H1 (cell line): ENCODE results near the gene PYGB. TPM values are rescaled to one million over a fixed set of nuclear protein-coding genes. Genes with fewer than 3 reads are reported as not detected.

Source experiments
- GTF2F1 ChIP-seq: IDR thresholded peaks from 2 replicates; pipeline ENCODE4 v1.6.1; 2012; ENCODE audit warnings: low read depth, low read length, improper control_type of control experiment, borderline replicate concordance
- SAP30 ChIP-seq: fragments of 300-600 bp; sonication (generic); IDR thresholded peaks from 2 replicates; pipeline ENCODE4 v1.7.1; 2012; ENCODE audit warnings: low read length, moderate library complexity, mild to moderate bottlenecking, inconsistent platforms; ENCODE audit not compliant: insufficient read depth, insufficient replicate concordance
- SUZ12 ChIP-seq: fragments of 200-600 bp; sonication (generic); IDR thresholded peaks from 2 replicates; pipeline ENCODE4 v1.6.1; 2012; ENCODE audit warnings: mild to moderate bottlenecking, inconsistent platforms, low read length, moderate library complexity, mixed read lengths
- TEAD4 ChIP-seq: IDR thresholded peaks from 2 replicates; pipeline ENCODE4 v1.6.1; 2012; ENCODE audit warnings: low read depth, low read length, inconsistent platforms, mixed read lengths
- polyA plus RNA-seq, 7 experiments: library from polyadenylated mRNA; depleted of rRNA in 3 of 7; stranded (reverse) in 5 of 7; unstranded in 2 of 7; fragments of >200 nt in 5 of 7; fragments of 200-250 nt in 2 of 7; gene quantifications; 1 replicate in 5 of 7; 2 replicates in 1 of 7; 4 replicates in 1 of 7; pipeline versions ENCODE4 v1.2.1 to v1.2.3, GENCODE V29; 2011 to 2013; ENCODE audit warnings: missing spikeins in 2 of 7, mixed read lengths in 2 of 7
- total RNA-seq: library from RNA; stranded (reverse); fragmentation: NEBNext Ultra II Directional; extraction: Animal tissue kit (Norgen Biotek cat#: 25700); gene quantifications from 2 replicates; pipeline ENCODE4 v1.2.1, GENCODE V29; 2021
- TF ChIP-seq, protein P1 (sequence below): IDR thresholded peaks from 2 replicates; pipeline ENCODE4 v1.6.1; 2012; ENCODE audit warnings: low read length, inconsistent platforms

PYGB gene
- total and polyA plus RNA-seq, 2 of the 8 experiments (the other 6 are each of a cell fraction or from before 2014, with no cell fraction given), result 26.6 to 56.0 TPM

DNA sequence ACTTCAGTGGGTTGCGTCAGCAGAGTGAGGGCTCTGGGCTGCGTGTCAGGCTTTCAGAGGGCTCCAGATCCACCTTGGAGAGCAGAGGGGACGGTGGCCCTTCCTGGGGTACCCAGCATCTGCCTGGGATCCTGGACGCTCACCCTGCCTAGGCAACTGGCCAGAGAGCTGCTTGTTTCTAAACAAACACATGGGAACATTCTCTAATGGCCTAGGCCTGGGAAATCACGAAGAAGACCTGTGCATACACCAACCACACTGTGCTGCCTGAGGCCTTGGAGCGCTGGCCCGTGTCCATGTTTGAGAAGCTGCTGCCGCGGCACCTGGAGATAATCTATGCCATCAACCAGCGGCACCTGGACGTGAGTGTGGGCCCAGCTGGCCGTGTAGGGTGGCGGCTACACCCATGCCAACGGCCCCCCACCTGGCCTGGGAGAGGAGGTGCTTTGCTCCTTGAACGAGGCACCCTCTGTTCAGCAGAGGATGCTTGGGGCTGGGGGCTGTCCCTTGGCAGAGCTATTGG lies 32.2 kb downstream of the PYGB start (continued):
- TF ChIP-seq, protein P1, sequence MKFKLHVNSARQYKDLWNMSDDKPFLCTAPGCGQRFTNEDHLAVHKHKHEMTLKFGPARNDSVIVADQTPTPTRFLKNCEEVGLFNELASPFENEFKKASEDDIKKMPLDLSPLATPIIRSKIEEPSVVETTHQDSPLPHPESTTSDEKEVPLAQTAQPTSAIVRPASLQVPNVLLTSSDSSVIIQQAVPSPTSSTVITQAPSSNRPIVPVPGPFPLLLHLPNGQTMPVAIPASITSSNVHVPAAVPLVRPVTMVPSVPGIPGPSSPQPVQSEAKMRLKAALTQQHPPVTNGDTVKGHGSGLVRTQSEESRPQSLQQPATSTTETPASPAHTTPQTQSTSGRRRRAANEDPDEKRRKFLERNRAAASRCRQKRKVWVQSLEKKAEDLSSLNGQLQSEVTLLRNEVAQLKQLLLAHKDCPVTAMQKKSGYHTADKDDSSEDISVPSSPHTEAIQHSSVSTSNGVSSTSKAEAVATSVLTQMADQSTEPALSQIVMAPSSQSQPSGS, result no peak
- TF ChIP-seq TEAD4 (no peak), GTF2F1 (no peak), SAP30 (no peak), SUZ12 (no peak)
- TF ChIP-seq, all 59 proteins: peak for 0
